ENCODE data around the gene PPP2R5E.

PPP2R5E gene

GRCh38 chr14:63453443-63453936 lies 89.7 kb downstream of the PPP2R5E start:
- H3K4me1 ChIP-seq (ENCODE audit: control insufficient read depth, insufficient read depth, low read length): peaks cover 12% of the 10 kb centered on the region
- no peaks in the 10 kb centered on the region for H3K9me3 ChIP-seq (ENCODE audit: control insufficient read depth in 2 of 2, low read length in 2 of 2)
- H3K36me3 ChIP-seq (ENCODE audit: control insufficient read depth in 2 of 2, insufficient read depth in 2 of 2, low read length in 2 of 2): no peaks in the 10 kb centered on the region
- H3K4me3 ChIP-seq (ENCODE audit: low read length in 2 of 2): peak overlapping the region in 1 of 2 donors; percentile 23
- peak overlapping the region in 1 of 2 donors; percentile 1 for H3K9ac ChIP-seq (ENCODE audit: low read length in 2 of 2)
- peak overlapping the region; percentile 32 for H3K27ac ChIP-seq (ENCODE audit: low read length)
- no peaks in the 10 kb centered on the region for H3K27me3 ChIP-seq (ENCODE audit: control insufficient read depth in 1 of 2, insufficient read depth in 2 of 2, low read length in 2 of 2)

DNA sequence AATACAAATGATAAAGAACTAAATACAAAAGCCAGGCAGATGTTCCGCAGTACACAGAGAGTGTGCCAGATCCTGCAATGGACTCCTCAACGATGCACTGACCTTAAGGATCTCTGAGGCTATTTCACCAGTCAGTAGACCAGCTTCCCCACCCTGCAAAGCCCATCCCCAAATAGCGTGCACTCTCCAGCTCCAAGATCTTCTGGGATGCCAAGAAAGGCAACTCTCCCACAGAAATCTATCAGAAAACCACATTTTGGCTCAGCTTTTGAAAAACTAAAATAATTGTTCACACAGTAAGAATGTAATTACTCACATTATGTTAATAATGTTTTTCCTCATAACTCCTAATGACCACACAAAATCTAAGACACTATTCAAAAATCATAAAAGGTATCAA lies 90.4 kb downstream of the PPP2R5E start:
- Histone ChIP-seq H3K4me3 (ENCODE audit: low read length in 2 of 2) (no peak overlapping the region), H3K9ac (ENCODE audit: low read length in 2 of 2) (no peak overlapping the region), H3K27me3 (ENCODE audit: control insufficient read depth in 1 of 2, insufficient read depth in 2 of 2, low read length in 2 of 2) (no peaks in the 10 kb centered on the region), H3K9me3 (ENCODE audit: control insufficient read depth in 2 of 2, low read length in 2 of 2) (no peaks in the 10 kb centered on the region), H3K4me1 (ENCODE audit: control insufficient read depth, insufficient read depth, low read length) (peaks cover 12% of the 10 kb centered on the region), H3K36me3 (ENCODE audit: control insufficient read depth in 2 of 2, insufficient read depth in 2 of 2, low read length in 2 of 2) (no peaks in the 10 kb centered on the region), H3K27ac (ENCODE audit: low read length) (peak overlapping the region; percentile 32)

DNA sequence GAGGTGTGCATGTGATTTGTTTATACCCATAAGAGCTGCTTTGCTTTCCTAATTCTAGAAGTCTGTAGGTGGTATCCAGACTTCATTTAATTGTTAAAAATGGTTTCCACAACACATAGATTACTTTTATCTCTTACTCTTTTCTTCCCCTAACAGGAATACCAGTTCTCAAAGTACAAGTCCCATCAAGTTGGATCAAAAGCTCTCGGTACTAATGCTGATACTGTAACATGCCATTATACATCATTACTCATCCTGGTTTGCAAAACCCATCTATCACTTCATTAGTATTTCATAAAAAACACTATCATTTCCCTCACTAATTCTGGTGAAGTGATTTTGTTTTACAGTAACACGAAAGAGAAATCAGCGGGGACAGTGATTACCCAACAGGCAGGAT lies 94.3 kb downstream of the PPP2R5E start:
- H3K9me3 ChIP-seq (ENCODE audit: control insufficient read depth in 2 of 2, low read length in 2 of 2): no peaks in the 10 kb centered on the region
- no peaks in the 10 kb centered on the region for H3K36me3 ChIP-seq (ENCODE audit: control insufficient read depth in 2 of 2, insufficient read depth in 2 of 2, low read length in 2 of 2)
- no peak overlapping the region for H3K9ac ChIP-seq (ENCODE audit: low read length in 2 of 2)
- peaks cover 4% of the 10 kb centered on the region for H3K4me1 ChIP-seq (ENCODE audit: control insufficient read depth, insufficient read depth, low read length)
- H3K27ac ChIP-seq (ENCODE audit: low read length): no peak overlapping the region
- H3K4me3 ChIP-seq (ENCODE audit: low read length in 2 of 2): no peak overlapping the region
- H3K27me3 ChIP-seq (ENCODE audit: control insufficient read depth in 1 of 2, insufficient read depth in 2 of 2, low read length in 2 of 2): no peaks in the 10 kb centered on the region

- Histone ChIP-seq H3K36me3 (ENCODE audit: control insufficient read depth in 2 of 2, insufficient read depth in 2 of 2, low read length in 2 of 2) (no peaks in the 10 kb centered on the region), H3K9ac (ENCODE audit: low read length in 2 of 2) (no peak overlapping the region), H3K4me3 (ENCODE audit: low read length in 2 of 2) (no peak overlapping the region), H3K9me3 (ENCODE audit: control insufficient read depth in 2 of 2, low read length in 2 of 2) (no peaks in the 10 kb centered on the region), H3K4me1 (ENCODE audit: control insufficient read depth, insufficient read depth, low read length) (peaks cover 1% of the 10 kb centered on the region), H3K27me3 (ENCODE audit: control insufficient read depth in 1 of 2, insufficient read depth in 2 of 2, low read length in 2 of 2) (no peaks in the 10 kb centered on the region), H3K27ac (ENCODE audit: low read length) (no peak overlapping the region)
Observed at GRCh38 chr14:63444588-63444987, 98.6 kb downstream of the PPP2R5E start.

- Histone ChIP-seq H3K36me3 (ENCODE audit: control insufficient read depth in 2 of 2, insufficient read depth in 2 of 2, low read length in 2 of 2) (no peaks in the 10 kb centered on the region), H3K9me3 (ENCODE audit: control insufficient read depth in 2 of 2, low read length in 2 of 2) (no peaks in the 10 kb centered on the region), H3K27ac (ENCODE audit: low read length) (no peak overlapping the region), H3K4me1 (ENCODE audit: control insufficient read depth, insufficient read depth, low read length) (peaks cover 5% of the 10 kb centered on the region), H3K9ac (ENCODE audit: low read length in 2 of 2) (no peak overlapping the region), H3K27me3 (ENCODE audit: control insufficient read depth in 1 of 2, insufficient read depth in 2 of 2, low read length in 2 of 2) (no peaks in the 10 kb centered on the region), H3K4me3 (ENCODE audit: low read length in 2 of 2) (no peak overlapping the region)
Observed at GRCh38 chr14:63443988-63444387, 99.2 kb downstream of the PPP2R5E start.

DNA sequence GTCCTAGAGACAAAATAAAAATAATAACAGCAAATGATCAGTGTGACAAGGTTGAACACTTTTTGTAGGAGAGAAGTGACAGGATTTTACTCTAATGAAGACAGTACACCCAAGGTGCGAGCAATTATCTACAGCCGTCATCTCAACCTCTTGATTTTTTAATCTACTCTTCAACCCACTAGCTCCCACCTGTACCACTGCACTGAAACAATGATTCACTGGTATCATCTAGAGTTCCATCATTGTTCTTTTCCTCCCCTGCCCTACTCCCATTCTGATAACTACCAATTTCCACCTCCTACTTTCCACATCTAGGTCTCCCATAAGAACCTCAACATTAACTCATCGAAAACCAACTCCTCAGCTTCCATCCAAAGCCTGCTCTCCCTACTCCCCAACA lies 99.8 kb downstream of the PPP2R5E start:
- H3K27me3 ChIP-seq (ENCODE audit: control insufficient read depth in 1 of 2, insufficient read depth in 2 of 2, low read length in 2 of 2): no peaks in the 10 kb centered on the region
- no peak overlapping the region for H3K4me3 ChIP-seq (ENCODE audit: low read length in 2 of 2)
- H3K4me1 ChIP-seq (ENCODE audit: control insufficient read depth, insufficient read depth, low read length): peaks cover 10% of the 10 kb centered on the region
- no peaks in the 10 kb centered on the region for H3K36me3 ChIP-seq (ENCODE audit: control insufficient read depth in 2 of 2, insufficient read depth in 2 of 2, low read length in 2 of 2)
- no peak overlapping the region for H3K27ac ChIP-seq (ENCODE audit: low read length)
- H3K9me3 ChIP-seq (ENCODE audit: control insufficient read depth in 2 of 2, low read length in 2 of 2): no peaks in the 10 kb centered on the region
- no peak overlapping the region for H3K9ac ChIP-seq (ENCODE audit: low read length in 2 of 2)

DNA sequence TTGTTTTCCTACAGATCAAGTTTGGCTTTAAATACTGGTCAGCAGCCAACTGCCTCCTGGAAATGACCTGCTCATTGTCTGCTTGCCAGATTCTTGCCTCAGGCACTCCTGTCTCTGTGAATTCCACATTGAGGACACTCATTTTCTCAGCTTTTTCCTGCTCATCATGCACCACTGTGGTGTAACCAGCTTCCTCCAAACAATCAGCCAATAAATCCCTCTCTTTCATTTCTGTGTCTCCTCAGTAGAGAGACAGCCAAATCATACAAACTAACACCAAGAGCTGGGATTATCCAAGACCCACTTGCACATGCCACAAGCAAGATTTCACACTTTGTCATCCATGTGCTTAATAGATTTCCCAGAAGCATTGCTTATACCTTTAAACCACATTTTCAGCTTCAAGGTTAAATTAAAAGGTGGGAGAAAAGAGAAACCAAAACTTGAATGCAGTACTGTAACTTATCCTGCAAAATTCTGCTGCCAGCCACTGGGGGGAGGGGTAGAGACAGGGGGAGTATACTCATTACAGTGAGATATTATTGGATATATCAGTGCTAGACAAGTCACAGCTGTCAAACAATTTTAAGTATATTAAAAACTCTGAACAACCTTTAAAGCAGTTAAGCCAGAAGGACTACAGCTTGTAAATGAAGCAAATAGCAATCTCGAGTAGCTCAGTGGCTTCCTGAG lies 105.0 kb downstream of the PPP2R5E start:
- Histone ChIP-seq H3K9ac (ENCODE audit: low read length in 2 of 2) (peak overlapping the region; percentile 43 to 55), H3K4me3 (ENCODE audit: low read length in 2 of 2) (peak overlapping the region; percentile 26 to 56), H3K36me3 (ENCODE audit: control insufficient read depth in 2 of 2, insufficient read depth in 2 of 2, low read length in 2 of 2) (no peaks in the 10 kb centered on the region), H3K27me3 (ENCODE audit: control insufficient read depth in 1 of 2, insufficient read depth in 2 of 2, low read length in 2 of 2) (no peaks in the 10 kb centered on the region), H3K4me1 (ENCODE audit: control insufficient read depth, insufficient read depth, low read length) (peaks cover 41% of the 10 kb centered on the region), H3K27ac (ENCODE audit: low read length) (peak overlapping the region; percentile 72), H3K9me3 (ENCODE audit: control insufficient read depth in 2 of 2, low read length in 2 of 2) (no peaks in the 10 kb centered on the region)

DNA sequence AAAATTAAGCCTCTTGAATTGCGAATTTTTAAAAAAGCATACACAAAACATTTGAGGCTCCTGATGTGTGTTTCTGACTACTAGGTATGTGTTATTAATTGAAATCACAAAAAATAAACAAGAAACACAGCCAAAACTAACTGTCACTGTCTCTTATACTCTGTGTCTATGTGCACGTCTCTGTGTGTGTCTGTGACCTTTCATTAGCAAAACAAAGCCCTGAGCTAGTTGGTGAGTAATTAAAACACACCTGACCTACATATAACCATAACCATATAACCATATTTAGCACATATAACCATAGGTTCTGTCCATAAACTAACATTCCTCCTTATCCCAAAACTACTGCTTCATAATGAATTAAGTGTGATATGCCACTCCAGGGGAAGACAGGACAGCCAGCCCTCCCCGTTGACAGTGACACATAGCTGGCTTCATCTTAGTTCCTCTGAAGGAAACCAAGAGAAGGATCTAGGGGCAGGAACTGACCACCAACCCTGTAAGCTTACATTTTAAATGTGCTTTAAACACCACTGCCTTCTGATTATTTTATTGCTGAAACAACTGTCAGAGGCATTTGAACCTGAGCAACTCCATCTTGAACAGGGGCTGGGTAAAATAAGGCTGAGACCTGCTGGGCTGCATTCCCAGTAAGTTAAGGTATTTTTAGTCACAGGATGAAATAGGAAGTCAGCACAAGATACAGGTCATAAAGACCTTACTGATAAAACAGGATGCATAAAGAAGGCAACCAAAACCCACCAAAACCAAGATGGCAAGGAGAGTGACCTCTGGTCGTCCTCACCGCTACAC lies 106.7 kb downstream of the PPP2R5E start:
- H3K27ac ChIP-seq (ENCODE audit: low read length): peak overlapping the region; percentile 72
- no peaks in the 10 kb centered on the region for H3K9me3 ChIP-seq (ENCODE audit: control insufficient read depth in 2 of 2, low read length in 2 of 2)
- H3K36me3 ChIP-seq (ENCODE audit: control insufficient read depth in 2 of 2, insufficient read depth in 2 of 2, low read length in 2 of 2): no peaks in the 10 kb centered on the region
- peak overlapping the region in 1 of 2 donors; percentile 49 for H3K9ac ChIP-seq (ENCODE audit: low read length in 2 of 2)
- H3K27me3 ChIP-seq (ENCODE audit: control insufficient read depth in 1 of 2, insufficient read depth in 2 of 2, low read length in 2 of 2): no peaks in the 10 kb centered on the region
- H3K4me1 ChIP-seq (ENCODE audit: control insufficient read depth, insufficient read depth, low read length): peaks cover 41% of the 10 kb centered on the region
- no peak overlapping the region for H3K4me3 ChIP-seq (ENCODE audit: low read length in 2 of 2)

GRCh38 chr14:63435838-63436237 lies 107.3 kb downstream of the PPP2R5E start:
- peak overlapping the region in 1 of 2 donors; percentile 62 for H3K4me3 ChIP-seq (ENCODE audit: low read length in 2 of 2)
- no peaks in the 10 kb centered on the region for H3K9me3 ChIP-seq (ENCODE audit: control insufficient read depth in 2 of 2, low read length in 2 of 2)
- H3K27ac ChIP-seq (ENCODE audit: low read length): peak overlapping the region; percentile 72
- H3K36me3 ChIP-seq (ENCODE audit: control insufficient read depth in 2 of 2, insufficient read depth in 2 of 2, low read length in 2 of 2): no peaks in the 10 kb centered on the region
- peak overlapping the region in 1 of 2 donors; percentile 55 for H3K9ac ChIP-seq (ENCODE audit: low read length in 2 of 2)
- no peaks in the 10 kb centered on the region for H3K27me3 ChIP-seq (ENCODE audit: control insufficient read depth in 1 of 2, insufficient read depth in 2 of 2, low read length in 2 of 2)
- peaks cover 41% of the 10 kb centered on the region for H3K4me1 ChIP-seq (ENCODE audit: control insufficient read depth, insufficient read depth, low read length)

- Histone ChIP-seq H3K27ac (ENCODE audit: low read length) (peak overlapping the region; percentile 72), H3K27me3 (ENCODE audit: control insufficient read depth in 1 of 2, insufficient read depth in 2 of 2, low read length in 2 of 2) (no peaks in the 10 kb centered on the region), H3K4me3 (ENCODE audit: low read length in 2 of 2) (peak overlapping the region in 1 of 2 donors; percentile 62), H3K4me1 (ENCODE audit: control insufficient read depth, insufficient read depth, low read length) (peaks cover 41% of the 10 kb centered on the region), H3K9me3 (ENCODE audit: control insufficient read depth in 2 of 2, low read length in 2 of 2) (no peaks in the 10 kb centered on the region), H3K36me3 (ENCODE audit: control insufficient read depth in 2 of 2, insufficient read depth in 2 of 2, low read length in 2 of 2) (no peaks in the 10 kb centered on the region), H3K9ac (ENCODE audit: low read length in 2 of 2) (peak overlapping the region in 1 of 2 donors; percentile 55)
Observed at GRCh38 chr14:63435204-63435603, 108.0 kb downstream of the PPP2R5E start.

All from stomach smooth muscle (tissue), 2 donors.